A549 (cell line): ENCODE results near the gene KRT15.

Experiments used
- CHD2 ChIP-seq: fragments of 150-350 bp; IDR thresholded peaks from 2 replicates; pipeline ENCODE4 v1.6.1; 2014; ENCODE audit warnings: low read length; ENCODE audit not compliant: partially characterized antibody
- CHD4 ChIP-seq: fragments of 200-600 bp; sonication (generic); IDR thresholded peaks from 2 replicates; pipeline ENCODE4 v1.6.1; 2016; ENCODE audit warnings: antibody characterized with exemption, mild to moderate bottlenecking, borderline replicate concordance
- CTCF ChIP-seq: fragments of >200 bp; sonication (Bioruptor Twin); formaldehyde crosslinking; IDR thresholded peaks from 3 replicates; pipeline ENCODE4 v1.5.1; 2016
- FOSL2 ChIP-seq, 2 experiments: fragments of 450-650 bp in 1 of 2; fragments of >200 bp in 1 of 2; sonication (Bioruptor Twin) in 1 of 2; formaldehyde crosslinking; IDR thresholded peaks; 2 replicates each; pipeline versions ENCODE4 v1.5.0 to v1.6.1; 2016 to 2020; ENCODE audit warnings: mild to moderate bottlenecking in 1 of 2, moderate library complexity in 1 of 2
- TFCP2L1 ChIP-seq: fragments of 250-450 bp; sonication (Bioruptor Pico); IDR thresholded peaks from 2 replicates; pipeline ENCODE4 v1.5.0; 2021; ENCODE audit warnings: mild to moderate bottlenecking

- TF ChIP-seq FOSL2 (IDR thresholded peaks at IDR 0.05) (no peak), FOSL2 (CRISPR knock-in tag; IDR thresholded peaks at IDR 0.05) (no peak), CHD2 (no peak), TFCP2L1 (CRISPR knock-in tag) (no peak), CHD4 (no peak), CTCF (no peak)
Observed at GRCh38 chr17:41544935-41545334, 26.2 kb upstream of the KRT15 start.
